SH-SY5Y (cell line): ENCODE measurements around the gene CCDC136.

Experiments used
- GATA2 ChIP-seq: IDR thresholded peaks from 2 replicates; pipeline ENCODE4 v1.6.1; 2011; ENCODE audit warnings: mild to moderate bottlenecking, low read depth, low read length
- GATA3 ChIP-seq: IDR thresholded peaks from 2 replicates; pipeline ENCODE4 v1.6.1; 2011; ENCODE audit warnings: low read depth, mild to moderate bottlenecking, low read length, moderate library complexity

- TF ChIP-seq GATA2: no peak
- no peak for TF ChIP-seq GATA3
Observed at GRCh38 chr7:128844777-128845311, 53.1 kb downstream of the CCDC136 start.
